NCI-H345 treated with DMSO at 0.1 percent for 48 hours (cell line): ENCODE data around the gene OTX1.

ENCODE experiments used
- DNase-seq: peaks from one replicate; lab custom pipeline; 2025; ENCODE audit not compliant: unreplicated experiment; lab: John Stamatoyannopoulos, UW

OTX1 gene

DNA sequence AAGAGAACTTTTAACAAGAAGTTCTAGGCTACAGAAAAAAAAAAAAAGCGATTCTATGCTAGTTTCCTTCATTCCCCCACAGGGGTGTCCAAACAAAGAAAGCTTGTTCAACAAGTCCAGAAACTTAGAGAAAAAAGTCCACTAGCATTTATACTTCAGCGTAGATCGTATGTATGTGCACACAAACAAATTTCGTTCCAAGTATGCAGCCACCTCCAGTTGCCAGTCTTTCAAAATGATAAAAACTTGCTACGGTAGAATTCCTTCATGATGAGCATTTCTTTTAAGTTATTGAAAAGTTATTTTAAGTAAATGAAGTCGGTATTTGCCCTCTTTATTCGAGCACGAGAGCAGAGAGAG is 3.7 kb upstream of the OTX1 start:
- no peak for DNase-seq

DNA sequence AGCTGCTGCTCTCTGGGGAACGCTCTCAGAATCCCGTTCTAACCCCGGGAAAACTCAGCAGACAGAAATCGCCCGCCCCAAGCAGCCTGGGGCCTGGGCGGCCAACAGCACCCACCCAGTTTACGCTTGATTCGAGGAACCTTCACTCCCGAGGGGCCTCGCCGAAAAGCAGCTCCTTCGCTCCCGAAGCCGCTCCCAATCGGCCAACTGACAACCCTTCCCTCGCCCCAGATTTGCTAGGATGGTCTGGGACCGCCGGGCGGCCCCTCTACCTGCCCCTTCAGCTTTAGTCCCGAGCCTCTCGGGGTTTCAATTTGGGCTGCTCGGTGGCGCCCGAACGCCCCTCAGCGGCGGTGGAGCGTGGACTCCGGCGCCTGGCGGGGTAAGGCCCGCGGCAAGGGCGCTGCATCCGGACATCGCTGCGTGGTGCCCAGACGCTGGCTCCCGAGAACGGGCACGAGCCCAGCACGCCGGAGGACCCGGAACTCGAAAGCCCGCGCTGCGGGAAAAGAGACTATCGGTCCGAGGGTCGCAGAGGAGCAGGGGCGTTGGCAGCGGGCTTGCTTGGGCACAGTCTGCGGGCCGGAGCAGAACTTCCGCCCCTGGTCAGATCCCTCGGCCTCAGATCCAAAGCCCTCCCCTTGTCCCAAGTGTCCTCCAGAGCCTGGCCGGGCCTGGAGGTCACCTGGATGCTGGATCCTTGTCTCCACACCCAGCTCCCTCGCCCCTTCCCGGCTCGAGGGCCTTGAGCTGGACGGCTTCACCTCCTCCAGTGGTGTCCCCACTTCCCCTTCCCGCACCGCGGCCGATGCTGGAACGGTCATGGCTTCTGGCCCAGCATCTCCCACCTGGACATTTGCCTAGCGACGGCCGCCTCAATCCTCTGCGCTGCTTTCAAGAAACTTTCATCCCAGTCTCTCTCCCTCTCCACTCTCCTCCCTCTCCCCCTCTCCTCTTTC is 3.0 kb upstream of the OTX1 start:
- no peak for DNase-seq

DNA sequence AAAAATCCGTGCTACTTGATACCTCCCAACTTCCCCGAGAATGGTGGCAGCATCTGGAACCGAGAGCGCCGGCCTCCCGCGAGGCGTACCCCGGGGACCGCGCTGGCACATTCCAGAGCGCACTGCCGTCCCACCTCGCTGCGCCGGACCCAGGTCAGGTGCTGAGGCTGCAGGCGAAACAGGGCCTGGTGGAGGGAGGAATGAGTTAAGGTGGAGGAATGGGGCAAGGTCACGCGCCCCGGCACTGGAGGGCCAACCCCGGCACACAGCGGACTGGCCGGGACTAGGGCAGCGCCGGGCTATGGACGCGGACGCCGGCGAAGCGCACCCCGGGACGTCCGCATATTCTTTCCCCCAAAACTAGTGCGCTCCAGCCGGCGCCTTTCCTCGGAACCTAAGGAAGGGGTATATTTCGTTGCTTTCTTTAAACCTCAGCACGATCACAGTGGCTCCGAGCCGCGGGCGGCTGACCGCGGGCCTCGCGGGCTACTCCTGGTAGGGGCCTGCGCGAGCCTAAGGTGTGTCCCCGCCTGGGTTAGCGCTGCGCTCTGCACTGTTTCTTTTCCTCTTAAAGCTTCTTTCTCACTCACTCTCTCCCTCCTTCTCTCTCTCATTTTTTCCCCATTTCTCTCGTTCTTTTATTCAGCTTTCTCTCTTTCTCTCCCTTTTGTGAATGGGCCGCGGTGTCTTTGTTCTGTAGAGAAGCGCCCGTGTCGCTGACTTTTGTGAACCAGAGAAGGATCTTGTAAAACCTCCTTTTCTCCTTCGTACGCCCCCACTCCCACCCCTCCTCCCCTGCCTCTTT is 2.1 kb upstream of the OTX1 start:
- DNase-seq: no peak

DNA sequence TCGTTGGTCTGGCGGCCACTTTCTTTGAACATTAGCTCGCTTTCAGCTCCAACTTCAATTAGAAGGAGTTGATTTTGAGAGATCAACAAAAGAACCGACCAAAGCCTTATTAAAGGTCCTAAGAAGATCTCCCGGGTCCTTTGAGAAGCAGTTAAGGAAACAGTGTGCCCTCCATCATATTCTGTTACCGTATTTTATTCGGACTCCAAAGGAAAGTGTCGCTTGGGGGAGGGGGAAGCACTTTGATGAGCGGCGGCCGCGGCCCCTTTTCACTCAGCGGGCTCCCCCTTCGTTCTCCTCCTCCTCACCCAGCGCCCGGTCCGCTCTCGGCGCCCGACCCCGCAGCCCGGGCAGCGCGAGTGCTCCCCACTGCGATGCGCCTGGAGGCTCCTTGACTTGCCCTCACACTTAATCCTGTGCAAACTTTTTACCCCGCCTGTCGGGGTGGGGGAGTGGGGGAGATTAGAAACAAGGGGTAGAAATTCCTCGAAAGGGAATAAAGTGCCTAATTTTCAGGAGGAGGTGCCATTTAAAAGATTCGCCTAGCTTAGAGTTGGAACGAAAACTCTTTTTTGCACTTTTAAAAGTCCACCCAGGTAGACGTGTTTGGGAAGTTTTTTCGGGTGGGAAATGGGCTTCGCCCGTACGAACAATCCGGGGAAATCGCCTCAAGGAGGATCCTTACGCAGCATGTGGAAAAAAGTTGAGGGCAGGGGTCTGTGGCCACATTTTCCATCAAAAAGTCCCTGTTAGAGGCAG is 1.2 kb upstream of the OTX1 start:
- peak; percentile 26 for DNase-seq

DNA sequence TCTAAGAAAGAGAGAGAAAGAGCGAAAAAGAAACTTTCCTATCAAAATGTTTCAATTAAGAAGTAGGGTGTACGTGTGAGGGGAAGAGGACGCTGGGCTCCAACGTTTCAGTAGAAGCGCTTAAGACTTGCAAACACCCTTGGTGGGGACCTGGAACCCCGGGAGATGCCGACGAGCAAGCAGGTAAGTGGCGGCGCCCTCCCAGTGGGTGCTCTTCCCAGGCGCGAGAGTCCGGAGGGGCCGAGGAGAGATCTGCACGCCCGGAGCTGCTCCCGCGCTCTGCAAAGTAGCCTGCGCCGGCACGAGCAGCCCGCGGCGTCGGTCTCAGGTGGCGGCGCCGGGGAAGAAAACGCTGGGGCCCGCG is 678 bp upstream of the OTX1 start:
- no peak for DNase-seq

DNA sequence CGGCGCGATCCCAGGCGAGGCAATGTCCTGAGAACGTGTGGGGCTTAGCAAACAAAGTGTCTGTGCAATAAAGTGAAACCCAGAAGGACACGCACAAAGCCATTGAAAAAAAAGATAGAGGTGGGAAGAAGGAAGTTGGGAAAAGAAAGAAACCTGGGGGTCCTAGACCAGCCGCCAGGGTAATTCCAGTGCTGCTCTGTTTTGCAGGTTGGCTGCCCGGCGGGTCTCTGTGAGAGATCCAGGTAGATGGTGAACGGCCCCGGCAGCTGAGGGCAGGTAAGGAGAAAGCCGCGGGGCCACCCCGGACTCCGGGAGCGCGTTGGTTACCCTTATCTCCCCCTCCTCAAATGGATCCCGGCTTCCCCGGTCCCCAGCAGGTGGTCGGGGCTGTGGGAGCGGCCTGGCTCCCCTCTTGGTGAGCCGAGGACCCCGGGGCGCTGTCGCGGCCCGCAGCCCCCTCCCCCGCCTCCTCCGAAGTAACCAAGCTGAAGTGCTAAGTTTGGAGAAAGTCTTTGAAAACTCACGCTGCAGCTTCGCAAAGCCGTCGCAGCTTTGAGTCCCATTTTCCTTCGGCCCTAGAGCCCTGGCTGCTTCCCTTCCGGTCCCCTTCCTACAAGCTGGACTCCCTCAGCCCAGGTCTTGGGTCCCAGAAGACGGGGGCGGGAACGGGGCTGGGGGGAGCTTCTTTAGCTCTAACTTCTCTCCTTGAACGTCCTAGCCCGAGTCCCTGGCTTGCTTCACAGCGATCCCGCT is 588 bp downstream of the OTX1 start:
- DNase-seq: no peak

DNA sequence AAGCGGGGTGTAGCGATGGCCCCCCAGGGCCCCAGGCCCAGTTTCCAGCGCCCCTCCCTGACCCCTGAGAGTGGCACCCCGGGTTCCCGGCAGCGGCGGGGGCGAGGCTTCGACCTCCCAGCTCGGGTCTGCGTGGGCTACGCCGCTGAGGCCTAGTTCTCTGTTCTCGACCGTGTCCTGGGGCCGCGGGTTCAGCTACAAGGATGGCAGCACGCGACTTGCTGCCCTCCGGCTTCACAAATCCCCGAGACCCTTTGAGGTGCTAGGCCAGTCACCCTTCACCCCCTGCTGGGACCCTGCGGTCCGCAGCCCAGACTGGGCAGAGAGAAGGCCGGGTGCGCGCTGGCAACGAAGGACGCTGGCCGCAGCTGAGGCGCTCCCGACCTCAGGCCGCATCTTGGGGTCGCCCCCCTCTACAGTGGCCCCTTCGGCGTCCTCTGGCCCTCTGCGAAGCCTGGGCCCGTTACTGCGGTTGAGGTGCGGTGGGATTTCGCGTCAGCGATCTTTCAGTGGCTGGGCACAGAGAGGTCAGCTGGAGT is 1.2 kb downstream of the OTX1 start:
- DNase-seq: no peak

DNA sequence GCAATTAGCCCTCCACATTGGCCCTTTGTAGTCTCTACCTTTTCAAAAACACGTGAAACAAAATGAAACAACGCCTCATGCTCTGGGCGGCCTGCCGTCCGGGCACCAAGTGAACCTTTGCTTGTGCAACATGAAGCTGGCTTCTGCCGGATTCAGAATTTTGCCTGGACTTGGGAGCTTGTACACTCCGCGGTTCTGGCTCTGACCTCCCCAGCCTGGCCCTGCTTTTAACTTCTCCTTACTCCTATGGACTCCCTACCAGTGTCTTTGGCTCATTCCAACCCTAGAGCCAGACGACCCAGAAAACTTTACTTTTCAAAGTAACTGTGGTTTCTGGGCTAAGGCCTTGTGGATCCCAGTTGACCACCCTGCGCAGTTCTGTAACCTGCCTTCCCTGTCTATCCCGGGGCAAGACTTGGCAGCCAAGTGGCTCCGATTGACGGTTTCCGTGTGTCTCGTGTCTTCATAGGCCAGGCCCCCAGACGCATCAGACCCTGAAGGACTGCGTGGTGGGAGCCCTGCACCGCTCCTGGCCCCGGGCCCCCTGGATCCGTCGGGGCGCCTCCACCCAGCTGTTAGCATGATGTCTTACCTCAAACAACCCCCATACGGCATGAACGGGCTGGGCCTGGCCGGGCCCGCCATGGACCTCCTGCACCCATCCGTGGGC is 1.9 kb downstream of the OTX1 start:
- DNase-seq: no peak

DNA sequence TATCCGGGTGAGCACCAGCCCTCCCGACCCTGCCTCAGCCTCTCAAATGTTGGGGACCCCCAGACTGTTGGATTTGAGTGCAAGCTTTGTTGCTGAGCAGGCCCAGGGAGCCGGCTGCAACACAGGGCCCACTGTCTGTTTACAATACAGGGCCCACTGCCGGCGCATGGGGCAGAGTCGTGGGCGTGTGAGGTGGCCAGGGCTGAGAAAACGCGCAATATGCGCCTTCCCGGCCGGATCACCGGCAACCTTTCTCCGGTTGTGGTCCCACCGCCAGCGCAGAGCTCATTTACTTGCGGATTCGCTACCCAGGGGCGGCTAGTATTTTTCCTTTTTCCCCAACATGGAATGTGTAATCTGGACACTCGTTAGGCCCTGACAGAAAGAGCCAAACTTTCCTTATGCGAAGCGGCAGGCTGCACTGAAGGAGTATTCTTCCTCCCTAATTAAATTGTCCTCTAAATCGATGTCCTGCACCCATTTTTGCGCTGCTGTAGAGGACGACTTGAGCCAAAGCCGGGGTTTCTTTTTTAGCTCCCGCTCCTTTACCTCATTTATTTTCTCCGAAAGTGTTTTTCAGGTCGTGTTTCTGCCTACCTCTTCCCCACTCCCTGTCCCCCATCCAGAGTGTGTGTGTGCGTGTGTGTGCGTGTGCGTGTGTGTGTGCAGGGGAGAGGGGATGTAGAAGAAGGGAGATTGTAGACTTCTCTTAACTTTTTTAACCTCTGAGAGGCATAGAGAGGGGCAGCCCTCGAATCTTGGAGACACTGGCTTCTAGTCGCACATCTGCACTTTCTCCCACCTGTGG is 2.7 kb downstream of the OTX1 start:
- no peak for DNase-seq

DNA sequence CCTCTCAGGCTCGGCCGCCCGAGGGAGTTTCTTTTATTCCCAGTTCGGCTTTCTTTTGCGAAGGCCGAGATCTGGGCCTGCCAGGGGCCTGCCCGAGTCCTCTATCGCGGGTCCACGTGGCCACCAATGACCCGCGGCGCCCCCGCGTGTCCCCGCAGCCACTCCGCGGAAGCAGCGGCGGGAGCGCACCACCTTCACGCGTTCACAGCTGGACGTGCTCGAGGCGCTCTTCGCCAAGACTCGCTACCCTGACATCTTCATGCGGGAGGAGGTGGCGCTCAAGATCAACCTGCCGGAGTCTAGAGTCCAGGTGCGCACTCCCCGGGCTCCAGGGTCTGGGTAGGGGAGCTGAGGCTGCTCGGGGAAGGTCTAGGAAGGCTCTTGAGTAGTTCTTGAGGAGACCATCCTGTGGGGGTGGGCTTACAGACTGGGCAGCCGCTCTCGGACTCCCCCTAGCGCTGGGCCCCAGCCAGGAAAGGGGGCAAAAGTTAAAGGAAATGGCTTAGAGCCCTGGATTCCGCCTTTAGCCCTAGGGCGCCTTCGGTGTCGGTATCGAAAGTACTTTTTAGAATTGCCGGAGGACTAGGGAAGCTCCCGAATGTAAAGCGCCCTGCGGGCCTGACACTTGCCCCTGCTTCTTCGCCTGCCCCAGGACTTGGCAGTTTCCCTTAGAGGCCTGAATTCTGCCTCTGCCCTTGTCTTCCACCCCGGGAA is 3.4 kb downstream of the OTX1 start:
- DNase-seq: no peak

DNA sequence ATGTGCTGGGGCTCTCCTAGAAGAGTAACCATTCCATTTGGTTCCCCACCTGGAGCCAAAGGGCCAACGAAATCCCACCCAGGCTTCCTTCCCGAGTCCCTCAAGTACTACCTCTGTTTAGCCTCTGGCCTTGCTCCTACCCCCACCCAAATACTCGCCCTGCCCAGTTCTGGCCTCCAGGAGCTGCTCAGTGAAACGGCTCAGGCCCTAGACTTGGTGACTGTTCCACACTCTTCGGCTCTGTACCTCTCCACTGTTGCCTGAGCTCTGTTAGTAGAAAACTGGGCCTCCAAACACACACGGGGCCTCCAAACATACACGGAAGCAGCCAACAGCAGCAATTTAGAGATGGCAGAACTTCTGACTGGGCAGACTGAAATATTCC is 4.2 kb downstream of the OTX1 start:
- DNase-seq: no peak

DNA sequence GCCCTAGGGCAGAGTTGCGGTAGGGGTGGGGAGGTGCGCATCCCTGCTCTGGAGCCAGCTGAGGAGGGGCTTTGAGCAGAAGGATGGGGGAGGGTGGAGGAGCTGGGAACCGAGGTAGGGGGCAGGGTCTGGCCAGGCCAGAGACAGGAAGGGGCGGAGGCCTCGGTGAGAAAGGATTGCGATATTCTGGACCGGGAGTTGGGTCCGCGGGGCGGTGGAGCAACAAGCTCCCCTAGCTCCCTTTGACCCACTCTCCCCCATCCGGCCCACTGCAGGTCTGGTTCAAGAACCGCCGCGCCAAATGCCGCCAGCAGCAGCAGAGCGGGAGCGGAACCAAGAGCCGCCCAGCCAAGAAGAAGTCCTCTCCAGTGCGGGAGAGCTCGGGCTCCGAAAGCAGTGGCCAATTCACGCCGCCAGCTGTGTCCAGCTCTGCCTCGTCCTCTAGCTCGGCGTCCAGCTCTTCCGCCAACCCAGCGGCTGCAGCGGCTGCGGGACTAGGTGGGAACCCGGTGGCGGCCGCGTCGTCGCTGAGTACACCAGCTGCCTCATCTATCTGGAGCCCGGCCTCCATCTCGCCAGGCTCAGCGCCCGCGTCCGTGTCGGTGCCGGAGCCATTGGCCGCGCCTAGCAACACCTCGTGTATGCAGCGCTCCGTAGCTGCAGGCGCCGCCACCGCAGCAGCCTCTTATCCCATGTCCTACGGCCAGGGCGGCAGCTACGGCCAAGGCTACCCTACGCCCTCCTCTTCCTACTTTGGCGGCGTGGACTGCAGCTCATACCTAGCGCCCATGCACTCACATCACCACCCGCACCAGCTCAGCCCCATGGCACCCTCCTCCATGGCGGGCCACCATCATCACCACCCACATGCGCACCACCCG is 4.8 kb downstream of the OTX1 start:
- no peak for DNase-seq

DNA sequence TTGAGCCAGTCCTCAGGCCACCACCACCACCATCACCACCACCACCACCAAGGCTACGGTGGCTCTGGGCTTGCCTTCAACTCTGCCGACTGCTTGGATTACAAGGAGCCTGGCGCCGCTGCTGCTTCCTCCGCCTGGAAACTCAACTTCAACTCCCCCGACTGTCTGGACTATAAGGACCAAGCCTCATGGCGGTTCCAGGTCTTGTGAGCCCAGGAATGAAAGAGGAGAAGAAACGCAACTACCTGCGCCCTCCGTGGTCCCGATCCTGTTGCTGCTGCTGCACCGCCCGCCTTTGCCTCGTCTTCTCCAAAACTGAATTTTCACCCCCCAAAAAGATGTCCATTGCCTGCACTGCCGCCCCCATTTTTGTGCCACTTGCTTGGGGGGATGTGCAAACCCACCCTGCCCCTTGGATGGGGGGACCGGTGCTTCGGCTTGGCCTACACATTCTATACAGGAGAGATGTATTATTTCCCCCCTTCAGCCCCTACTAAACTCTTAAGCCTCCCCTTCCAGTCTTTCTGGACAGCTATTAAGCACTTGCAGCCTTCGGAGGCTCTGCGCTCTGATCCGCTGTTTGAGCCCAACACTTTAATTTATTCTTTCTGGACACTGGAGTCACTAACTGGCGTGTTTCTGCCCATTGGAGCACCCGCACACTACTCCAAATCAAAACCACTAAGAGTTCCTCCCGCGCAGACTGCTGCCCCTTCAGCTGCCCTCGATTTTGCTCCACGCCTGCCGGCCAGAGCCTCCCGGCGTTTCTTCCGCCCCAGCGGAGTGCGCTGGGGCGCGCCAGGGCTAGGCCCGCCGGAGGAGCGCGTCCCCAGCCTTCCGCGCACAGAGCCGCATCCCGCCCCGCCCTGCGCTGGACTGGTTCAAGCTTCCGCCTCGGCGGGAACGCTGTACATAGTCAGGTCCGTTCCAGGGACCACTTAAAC is 5.7 kb downstream of the OTX1 start:
- DNase-seq: no peak

DNA sequence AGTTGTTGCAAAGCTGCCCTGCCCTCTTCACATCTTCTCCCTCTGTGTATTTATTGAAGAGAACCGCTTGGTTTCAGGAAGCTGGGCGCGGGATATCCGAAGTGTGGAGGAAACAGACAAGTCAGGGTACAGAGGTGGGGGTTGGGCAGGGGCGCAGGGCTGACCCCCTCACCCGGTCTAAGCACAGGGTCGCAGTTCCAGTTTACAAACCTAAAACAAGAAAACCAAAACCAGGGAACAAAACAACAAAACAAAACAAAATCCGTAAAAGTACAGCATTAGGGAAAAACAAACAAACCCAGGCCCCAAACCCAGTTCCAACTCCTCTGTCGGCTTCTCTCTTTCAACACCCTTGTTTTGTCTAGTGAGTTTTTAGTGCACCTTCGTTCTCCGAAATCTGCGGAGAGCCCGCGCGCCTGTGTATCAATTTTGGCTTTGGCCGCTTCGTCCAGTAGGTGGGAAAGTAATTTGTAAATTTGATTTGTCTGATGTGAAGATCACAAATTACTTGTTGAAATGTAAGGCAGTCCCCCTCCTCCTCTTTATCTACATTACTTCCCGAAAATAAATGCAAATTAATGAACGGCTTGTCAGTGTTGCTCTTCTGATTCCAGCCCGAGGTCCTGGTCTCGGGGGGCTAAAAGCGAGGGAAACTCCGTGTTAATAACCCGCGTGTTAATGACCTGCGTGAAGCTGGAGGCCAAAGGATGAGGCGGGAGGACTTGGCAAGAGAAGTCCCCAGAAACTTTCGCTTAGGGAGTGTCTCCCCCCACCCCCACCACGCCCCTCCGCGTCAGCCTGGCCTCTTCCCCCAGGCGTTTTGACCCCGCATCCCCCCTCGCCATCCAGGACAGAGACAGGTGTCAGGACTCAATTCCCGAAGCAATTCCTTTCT is 6.9 kb downstream of the OTX1 start:
- DNase-seq: no peak

DNA sequence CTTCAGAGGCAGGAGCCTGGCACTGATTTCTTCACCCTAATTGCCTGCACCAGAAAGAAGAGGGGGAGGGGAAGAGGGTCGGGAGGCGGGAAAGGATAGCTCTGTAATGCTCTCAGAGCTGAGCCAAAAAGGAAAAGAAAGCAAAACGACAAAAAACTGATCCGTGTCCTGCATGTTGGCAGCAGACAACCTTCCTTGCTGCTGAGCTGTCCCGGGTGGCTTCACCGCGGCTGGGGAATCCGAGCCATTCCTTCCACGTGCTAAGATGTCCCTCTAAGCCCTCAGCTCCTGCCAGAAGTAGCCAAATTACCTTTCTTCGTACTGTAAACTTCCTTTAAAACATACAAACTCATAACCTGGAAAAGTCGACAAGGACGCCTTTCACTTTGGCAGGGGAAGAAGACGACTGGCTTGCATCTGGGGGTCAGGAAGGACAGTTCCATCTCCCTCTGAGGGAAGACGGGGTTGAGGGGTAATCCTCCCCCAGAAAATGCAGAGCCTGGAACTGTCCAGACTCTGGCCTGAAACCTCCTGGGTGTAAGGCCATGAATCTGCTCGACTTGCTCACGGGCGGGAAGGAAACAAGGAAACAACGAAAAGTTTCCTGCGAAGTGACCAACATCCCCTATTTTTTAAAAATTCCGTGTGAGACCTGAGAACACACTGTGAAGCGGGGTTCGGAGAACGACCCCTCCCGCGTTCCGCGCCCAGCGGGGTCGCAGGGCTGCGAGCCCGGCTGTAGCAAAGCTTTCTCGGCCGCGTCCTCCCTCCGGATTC is 7.7 kb downstream of the OTX1 start:
- DNase-seq: no peak
